ENCODE data around the gene STK32A.
"Not testable (repeated sequence)": the region's sequence is repeated elsewhere in the genome, so short reads cannot be mapped to it uniquely, and the experiment has no call there.

The STK32A gene

DNA sequence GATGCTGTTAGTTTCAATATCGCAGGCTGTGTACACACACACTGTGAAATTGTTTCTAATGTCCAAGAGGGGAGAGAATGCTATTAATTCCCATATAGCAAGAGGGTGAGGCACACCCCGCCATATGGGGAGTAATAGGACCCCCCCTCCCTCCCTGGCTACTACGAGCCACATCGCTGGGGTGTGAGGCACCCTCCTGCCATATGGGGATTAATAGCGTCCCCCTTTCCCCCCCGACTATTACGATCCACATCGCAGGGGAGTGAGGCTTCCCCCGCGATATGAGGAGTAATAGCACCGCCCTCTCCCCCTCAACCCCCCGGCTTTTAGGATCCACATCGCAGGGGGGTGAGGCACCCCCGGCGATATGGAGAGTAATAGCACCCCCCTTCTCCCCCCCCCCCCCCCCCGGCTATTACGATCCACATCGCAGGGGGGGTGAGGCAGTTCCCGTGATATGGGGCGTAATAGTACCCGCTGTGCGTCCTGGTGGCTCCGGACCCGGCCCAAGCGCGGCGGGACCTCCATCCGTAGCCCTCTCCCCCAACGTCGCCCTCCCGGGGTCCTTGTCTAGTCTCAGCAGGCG is 494 bp upstream of the STK32A start:
- TF ChIP-seq POLR2A (IDR thresholded peaks at IDR 0.05; ENCODE audit: extremely low read depth, insufficient read length), result no peak
- TF ChIP-seq, protein P1, sequence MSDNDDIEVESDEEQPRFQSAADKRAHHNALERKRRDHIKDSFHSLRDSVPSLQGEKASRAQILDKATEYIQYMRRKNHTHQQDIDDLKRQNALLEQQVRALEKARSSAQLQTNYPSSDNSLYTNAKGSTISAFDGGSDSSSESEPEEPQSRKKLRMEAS (IDR thresholded peaks at IDR 0.05; ENCODE audit: low read depth, low read length), result no peak
- TF ChIP-seq MYC (IDR thresholded peaks at IDR 0.05; ENCODE audit: low read depth, low read length), result no peak
- TF ChIP-seq, protein P2, sequence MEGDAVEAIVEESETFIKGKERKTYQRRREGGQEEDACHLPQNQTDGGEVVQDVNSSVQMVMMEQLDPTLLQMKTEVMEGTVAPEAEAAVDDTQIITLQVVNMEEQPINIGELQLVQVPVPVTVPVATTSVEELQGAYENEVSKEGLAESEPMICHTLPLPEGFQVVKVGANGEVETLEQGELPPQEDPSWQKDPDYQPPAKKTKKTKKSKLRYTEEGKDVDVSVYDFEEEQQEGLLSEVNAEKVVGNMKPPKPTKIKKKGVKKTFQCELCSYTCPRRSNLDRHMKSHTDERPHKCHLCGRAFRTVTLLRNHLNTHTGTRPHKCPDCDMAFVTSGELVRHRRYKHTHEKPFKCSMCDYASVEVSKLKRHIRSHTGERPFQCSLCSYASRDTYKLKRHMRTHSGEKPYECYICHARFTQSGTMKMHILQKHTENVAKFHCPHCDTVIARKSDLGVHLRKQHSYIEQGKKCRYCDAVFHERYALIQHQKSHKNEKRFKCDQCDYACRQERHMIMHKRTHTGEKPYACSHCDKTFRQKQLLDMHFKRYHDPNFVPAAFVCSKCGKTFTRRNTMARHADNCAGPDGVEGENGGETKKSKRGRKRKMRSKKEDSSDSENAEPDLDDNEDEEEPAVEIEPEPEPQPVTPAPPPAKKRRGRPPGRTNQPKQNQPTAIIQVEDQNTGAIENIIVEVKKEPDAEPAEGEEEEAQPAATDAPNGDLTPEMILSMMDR (IDR thresholded peaks at IDR 0.05; ENCODE audit: low read depth, low read length), result no peak
- DNase-seq (ENCODE audit: low read depth), result no peak
- no peak overlapping the region for H3K4me3 ChIP-seq (ENCODE audit: low read depth, low read length)

DNA sequence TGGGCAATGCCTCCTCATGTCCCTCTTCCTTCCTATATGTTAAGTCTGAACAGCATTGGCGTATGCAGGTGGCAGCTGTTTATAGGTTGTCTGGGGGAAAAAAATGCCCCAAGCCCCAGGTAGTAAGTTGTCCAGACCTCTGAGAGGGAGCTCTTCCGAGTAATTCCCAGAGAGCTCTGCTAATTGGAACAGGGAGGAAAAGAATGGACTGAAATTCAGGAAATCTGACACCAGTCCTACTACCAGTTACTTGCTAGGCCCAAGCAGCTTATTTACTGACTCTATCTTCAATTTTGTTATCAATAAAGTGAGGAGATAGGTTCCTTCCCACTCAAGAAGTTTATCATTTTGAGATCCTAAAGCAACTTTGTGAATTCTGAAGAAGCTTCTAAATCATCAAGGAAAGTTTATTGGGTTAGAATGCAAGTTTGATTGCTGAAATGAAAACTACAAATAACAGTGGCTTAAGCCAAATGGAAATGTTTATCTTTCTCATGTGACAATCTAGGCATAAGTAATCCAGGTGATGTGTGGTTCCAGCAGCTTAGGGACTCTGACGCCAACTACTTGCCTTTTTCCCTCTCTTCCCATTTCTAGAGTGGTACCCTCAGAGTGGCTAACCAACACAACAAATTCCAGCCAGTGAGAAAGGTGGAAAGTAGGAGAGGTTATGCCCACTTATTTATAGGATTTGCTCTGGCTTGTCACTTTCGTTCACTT is 5.6 kb downstream of the STK32A start:
- TF ChIP-seq, protein P1 (IDR thresholded peaks at IDR 0.05; ENCODE audit: low read depth, low read length), result no peak
- TF ChIP-seq MYC (IDR thresholded peaks at IDR 0.05; ENCODE audit: low read depth, low read length), result no peak
- TF ChIP-seq POLR2A (IDR thresholded peaks at IDR 0.05; ENCODE audit: extremely low read depth, insufficient read length), result no peak
- TF ChIP-seq, protein P2 (IDR thresholded peaks at IDR 0.05; ENCODE audit: low read depth, low read length), result no peak
- no peak for DNase-seq (ENCODE audit: low read depth)
- H3K4me3 ChIP-seq (ENCODE audit: low read depth, low read length), result no peak overlapping the region

GRCh38 chr5:147243238-147243637 is 8.4 kb downstream of the STK32A start:
- not testable (repeated sequence) for DNase-seq (ENCODE audit: low read depth); H3K4me3 ChIP-seq (ENCODE audit: low read depth, low read length)

DNA sequence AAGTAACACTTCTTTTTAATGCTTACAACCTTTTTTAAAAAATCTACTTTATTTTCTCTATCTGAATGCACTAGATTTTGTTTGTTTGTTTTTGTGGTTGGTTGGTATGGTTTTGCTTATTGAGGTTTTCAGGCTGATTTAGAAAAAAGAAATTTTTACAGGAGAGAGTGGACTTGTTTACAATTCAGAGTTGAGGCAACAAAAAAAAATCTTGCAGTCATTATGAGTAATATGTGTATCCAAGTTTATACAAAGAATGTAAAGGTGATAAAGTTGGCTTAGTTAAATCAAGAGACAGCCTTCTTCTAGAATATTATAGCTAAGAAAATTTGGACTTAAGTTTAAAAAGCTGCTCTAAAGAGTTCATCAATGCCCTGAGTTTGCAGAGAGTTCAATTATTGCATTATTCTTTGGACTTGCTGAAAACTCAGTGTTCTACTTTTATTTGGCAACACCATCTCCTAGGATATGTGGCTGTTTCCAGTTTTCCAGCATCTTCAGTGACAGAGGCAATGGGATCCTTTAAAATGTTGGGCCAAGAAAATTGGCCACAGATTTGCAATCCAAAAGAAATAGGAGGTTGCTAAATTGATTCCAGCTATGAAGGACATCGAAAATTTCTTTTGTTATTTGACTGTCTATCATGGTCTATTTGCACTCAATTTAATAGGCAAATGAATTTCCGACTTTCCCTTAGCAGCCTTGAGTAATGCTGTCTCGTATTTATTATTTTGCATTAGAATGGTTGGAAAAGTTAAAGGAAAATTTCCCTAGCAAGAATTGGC is 10.7 kb downstream of the STK32A start:
- H3K4me3 ChIP-seq (ENCODE audit: low read depth, low read length), result no peak overlapping the region
- DNase-seq (ENCODE audit: low read depth), result no peak
- TF ChIP-seq, protein P2 (IDR thresholded peaks at IDR 0.05; ENCODE audit: low read depth, low read length), result no peak
- TF ChIP-seq, protein P1 (IDR thresholded peaks at IDR 0.05; ENCODE audit: low read depth, low read length), result no peak
- TF ChIP-seq POLR2A (IDR thresholded peaks at IDR 0.05; ENCODE audit: extremely low read depth, insufficient read length), result no peak
- TF ChIP-seq MYC (IDR thresholded peaks at IDR 0.05; ENCODE audit: low read depth, low read length), result no peak

DNA sequence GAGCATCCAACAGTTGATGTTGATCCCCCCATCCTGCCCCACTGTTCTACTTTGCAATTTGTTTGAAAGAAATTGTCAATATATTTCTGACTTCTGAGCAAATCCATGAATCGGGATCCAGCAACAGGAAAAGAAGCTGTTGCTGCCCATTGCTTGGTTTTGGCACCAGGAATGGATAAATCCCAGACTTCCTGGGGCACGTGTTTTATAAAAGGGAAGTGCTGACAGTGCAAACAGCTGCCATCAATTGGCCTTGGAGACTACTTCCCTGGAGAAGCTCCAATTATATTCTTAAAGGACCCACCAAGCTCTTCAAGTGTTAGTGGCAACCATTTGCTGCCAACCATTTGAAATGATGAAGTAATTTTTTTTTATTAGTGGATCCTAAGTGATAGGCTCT is 13.7 kb downstream of the STK32A start:
- TF ChIP-seq POLR2A (IDR thresholded peaks at IDR 0.05; ENCODE audit: extremely low read depth, insufficient read length) (no peak), MYC (IDR thresholded peaks at IDR 0.05; ENCODE audit: low read depth, low read length) (no peak)
- TF ChIP-seq, protein P1 (IDR thresholded peaks at IDR 0.05; ENCODE audit: low read depth, low read length), result no peak
- TF ChIP-seq, protein P2 (IDR thresholded peaks at IDR 0.05; ENCODE audit: low read depth, low read length), result no peak
- no peak overlapping the region for H3K4me3 ChIP-seq (ENCODE audit: low read depth, low read length)
- no peak for DNase-seq (ENCODE audit: low read depth)

DNA sequence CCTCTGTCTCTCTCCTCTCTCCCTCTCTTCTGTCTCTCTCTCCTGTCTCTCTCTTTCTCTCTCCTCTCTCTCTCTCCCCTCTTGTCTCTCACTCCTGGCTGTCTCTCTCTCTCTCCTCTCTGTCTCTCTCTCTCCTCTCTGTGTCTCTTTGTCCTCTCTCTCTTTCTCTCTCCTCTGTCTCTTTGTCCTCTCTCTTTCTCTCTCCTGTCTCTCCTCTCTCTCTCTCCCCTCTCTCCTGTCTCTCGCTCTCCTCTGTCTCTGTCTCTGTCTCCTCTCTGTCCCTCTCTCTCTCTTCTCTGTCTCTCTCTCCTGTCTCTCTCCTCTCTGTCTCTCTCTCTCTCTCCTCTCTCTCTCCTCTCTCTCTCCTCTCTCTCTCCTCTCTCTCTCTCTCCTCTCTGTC is 25.0 kb downstream of the STK32A start:
- DNase-seq (ENCODE audit: low read depth), result no peak
- TF ChIP-seq MYC (IDR thresholded peaks at IDR 0.05; ENCODE audit: low read depth, low read length) (no peak), POLR2A (IDR thresholded peaks at IDR 0.05; ENCODE audit: extremely low read depth, insufficient read length) (no peak)
- TF ChIP-seq, protein P2 (IDR thresholded peaks at IDR 0.05; ENCODE audit: low read depth, low read length), result no peak
- TF ChIP-seq, protein P1 (IDR thresholded peaks at IDR 0.05; ENCODE audit: low read depth, low read length), result no peak

More for the DNA sequence above, 25.0 kb downstream of the STK32A start:
- H3K4me3 ChIP-seq (ENCODE audit: low read depth, low read length), result no peak overlapping the region

Data from NB4 (cell line).